Measurements from ENCODE around the gene IL17C. TPM values are rescaled to one million over a fixed set of nuclear protein-coding genes. Genes with fewer than 3 reads are reported as not detected.

Gene IL17C
- total and polyA plus RNA-seq, 2 of the 8 experiments (the other 6 are each of a cell fraction or from before 2014, with no cell fraction given), result 1.1 to 1.9 TPM

GRCh38 chr16:88595101-88595500 lies 43.3 kb upstream of the IL17C start (continued):
- no peak for TF ChIP-seq RAD21 (IDR thresholded peaks at IDR 0.05 in 1 of 2, conservative IDR thresholded peaks at IDR 0.05 in 1 of 2; ENCODE audit: low read depth in 2 of 2, low read length in 2 of 2)
- no peak for TF ChIP-seq ATF3 (IDR thresholded peaks at IDR 0.05; ENCODE audit: insufficient read depth, low read depth, low read length)

Measured in H1 (cell line).